DLD1 (cell line): ENCODE results near the gene TCF3.
"Not testable (repeated sequence)": the region's sequence is repeated elsewhere in the genome, so short reads cannot be mapped to it uniquely, and the experiment has no call there.

ENCODE experiments used
- in situ Hi-C: cut with HindIII; loops from 2 replicates; pipeline ENCODE4 v1.10.0; 2017; ENCODE audit warnings: low sequenced_read_pairs

Gene TCF3

GRCh38 chr19:1652471-1653299 is at the start of gene TCF3:
TCF3 (minus strand) TSS chr19:1652615; CDS start chr19:1650248, 2,367 bp downstream.
- in situ Hi-C loops = no loop called here

- in situ Hi-C loops = no loop called here
These were observed 48.6 kb upstream of the TCF3 start for GRCh38 chr19:1700733-1701663.

DNA sequence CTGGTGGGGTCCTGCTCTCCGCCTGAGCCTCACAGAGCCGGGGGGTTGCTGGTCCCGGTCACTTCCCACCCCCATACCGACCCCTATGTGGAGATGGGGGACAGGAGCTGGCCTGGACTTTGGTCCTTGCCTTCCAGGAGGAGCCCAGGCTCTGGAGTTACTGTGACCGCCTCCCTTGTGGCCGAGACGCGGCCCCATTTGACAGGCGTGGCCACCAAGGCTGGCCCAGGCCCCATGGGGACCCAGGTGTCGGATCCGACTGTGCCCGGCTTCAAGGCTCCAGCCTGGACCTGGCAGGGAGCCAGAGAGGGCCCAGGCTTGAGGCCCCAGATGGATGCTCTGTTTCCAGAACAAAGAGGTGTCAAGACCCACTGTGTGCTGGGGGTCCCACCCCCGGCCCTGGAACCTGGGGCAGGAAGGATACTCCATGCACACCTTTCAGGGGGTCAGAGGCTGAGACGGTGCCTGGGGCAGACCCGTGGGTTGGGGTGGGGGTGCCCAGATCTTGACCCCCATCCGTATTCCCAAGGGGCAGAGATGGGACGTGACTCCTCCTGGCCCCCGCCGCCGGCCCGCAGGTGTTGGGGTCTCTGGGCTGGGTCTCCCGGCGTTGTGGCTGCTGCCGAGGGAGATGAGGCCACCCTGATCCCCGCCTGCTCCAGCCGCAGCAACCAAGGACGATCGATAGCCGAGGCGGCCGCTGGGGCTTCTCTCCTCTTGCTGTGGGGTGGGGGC is 47.8 kb upstream of the TCF3 start:
- in situ Hi-C loops = no loop called here

DNA sequence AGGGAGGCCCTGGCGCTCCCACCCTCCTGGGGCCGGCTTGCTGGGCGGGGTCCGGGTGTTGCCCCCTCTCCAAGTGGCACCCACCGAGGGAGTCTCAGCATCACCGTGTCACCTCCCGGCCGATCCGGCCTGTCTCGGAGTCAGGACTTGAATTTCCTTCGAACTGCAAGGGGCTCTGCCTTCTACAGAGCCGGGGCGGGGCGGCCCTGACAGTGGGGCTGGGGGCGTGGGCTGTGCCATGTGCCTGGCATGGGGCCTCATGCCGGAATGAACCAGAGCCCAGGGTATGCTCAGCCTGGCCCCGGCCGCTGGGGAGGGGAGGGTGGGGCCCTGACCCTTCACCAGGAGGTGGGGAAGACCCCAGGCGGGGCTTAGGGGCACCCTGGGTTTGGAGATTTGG is 47.0 kb upstream of the TCF3 start:
- in situ Hi-C loops = no loop called here

GRCh38 chr19:1698636-1699035 is 46.2 kb upstream of the TCF3 start:
- in situ Hi-C loops = no loop called here

- in situ Hi-C loops = not testable (repeated sequence)
These were observed 43.1 kb upstream of the TCF3 start for GRCh38 chr19:1695481-1695880.

DNA sequence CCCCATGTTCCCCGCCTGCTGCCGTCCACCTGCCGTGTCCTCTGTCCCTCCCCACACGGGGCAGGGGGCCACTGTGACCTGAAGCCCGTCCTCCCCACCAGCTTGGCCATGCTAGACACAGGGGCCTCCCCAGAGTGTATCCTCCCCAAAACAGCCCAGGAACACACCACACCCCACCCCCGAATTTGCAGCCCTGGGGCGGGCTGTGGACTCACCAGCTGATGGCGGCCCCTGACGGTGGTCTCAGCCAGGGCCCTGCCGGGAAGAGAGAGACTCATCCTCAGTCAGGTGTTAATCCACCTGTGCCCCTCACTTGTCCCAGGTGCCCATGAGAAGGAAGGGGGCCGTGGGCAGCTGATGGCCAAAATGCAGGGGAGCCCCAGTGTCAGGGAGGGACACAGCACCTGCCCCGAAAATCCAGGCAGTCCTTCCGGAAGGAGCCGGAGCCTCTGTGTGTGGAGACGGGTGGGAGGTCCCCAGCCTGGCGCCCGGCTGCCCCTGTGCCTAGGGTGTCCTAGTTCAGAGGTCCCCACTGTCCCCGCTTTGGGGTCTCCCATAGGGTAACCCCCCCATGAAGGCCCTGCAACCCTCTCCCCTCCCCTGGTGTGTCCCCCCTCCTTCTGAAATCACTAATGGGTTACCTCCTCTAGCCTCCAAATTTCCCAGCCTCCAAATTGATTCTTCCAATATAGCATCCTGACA is 39.3 kb upstream of the TCF3 start:
- in situ Hi-C loops = no loop called here

- in situ Hi-C loops = no loop called here
These were observed 38.4 kb upstream of the TCF3 start for GRCh38 chr19:1690699-1691307.

GRCh38 chr19:1685785-1686184 is 33.4 kb upstream of the TCF3 start:
- in situ Hi-C loops = not testable (repeated sequence)

DNA sequence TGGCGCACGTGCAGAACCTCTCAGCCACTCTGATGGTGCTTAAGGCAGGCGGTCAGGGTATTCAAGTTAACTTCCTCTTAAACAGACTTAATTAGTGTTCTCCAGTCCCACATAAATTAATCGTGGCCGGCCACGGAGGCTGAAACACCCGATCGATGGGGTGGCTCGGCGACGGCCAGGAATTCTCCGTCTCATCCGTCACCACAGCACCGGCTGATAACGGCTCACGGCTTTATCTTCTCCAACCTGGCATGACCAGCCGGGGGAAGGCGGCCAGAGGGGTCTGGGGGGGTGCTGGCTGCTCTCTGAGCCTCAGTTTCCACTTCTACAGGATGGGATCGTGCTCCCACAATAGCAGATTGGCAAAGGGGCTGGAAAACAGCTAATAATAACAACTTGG is 32.6 kb upstream of the TCF3 start:
- in situ Hi-C loops = no loop called here

DNA sequence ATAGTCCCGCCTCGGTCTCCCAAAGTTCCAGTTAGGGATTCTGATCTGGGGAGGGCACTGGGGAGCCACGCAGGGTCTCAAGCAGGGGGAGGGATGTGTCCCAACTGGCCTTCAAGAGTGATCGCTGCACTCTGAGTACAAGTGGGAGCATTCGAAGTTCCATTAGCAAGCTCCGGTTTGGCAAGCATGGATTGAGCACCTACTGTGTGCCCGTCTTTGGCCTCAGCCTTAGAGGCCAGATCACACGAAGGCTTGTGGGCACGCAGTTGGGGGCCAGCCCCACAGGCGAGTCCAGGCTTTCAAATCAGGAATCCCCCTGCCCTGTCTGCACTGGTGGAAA is 32.1 kb upstream of the TCF3 start:
- in situ Hi-C loops = no loop called here

DNA sequence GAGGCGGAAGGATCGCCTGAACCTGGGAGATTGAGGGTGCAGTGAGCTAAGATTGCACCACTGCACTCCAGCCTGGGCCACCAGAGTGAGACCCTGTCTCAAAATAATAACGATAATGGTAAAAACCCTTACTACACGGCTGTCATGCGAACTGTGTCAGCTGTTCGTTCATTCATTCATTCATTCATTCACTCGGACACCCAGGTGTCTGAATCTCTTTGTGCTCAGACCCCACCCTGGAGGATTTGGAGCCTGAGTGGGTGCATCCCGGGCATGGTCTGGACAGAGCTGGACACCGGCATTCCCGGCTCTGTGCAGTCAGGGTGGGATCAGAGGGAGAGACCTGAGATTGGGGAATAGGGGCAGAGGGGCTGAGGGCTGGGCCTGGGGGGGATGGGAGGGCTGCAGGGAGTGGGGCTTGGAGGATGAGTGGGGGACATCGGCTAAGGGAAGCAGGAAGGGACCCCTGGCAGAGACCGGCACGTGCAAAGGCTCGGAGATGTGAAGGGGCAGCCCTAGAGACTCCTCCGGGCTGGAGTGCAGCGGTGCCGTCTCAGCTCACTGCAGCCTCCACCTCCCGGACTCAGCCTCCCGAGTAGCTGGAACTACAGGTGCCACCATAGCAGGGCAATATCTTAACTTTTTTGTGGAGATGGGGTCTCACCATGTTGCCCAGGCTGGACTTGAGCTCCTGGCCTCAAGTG is 31.6 kb upstream of the TCF3 start:
- in situ Hi-C loops = no loop called here

DNA sequence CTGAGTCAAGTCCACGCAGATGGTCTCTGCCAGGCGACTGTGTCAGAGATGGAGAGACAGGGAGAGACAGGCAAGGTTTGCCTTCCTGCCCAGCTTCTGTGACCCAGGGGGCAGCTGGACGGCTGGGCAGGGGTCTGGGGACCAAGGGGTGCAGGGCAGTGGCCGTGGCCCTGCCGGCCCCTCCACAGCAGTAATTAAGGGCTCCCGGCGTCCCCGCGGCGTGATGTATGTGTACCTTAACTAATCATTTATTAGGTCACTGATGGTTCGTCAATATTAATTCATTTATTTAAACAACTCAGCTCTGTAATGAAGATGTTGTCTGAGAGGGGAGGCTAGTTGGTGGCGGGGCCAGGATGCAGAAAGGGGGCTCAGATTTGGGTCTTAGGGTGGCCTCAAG is 28.6 kb upstream of the TCF3 start:
- in situ Hi-C loops = no loop called here

- in situ Hi-C loops = no loop called here
These were observed 25.7 kb upstream of the TCF3 start for GRCh38 chr19:1678073-1678472.

DNA sequence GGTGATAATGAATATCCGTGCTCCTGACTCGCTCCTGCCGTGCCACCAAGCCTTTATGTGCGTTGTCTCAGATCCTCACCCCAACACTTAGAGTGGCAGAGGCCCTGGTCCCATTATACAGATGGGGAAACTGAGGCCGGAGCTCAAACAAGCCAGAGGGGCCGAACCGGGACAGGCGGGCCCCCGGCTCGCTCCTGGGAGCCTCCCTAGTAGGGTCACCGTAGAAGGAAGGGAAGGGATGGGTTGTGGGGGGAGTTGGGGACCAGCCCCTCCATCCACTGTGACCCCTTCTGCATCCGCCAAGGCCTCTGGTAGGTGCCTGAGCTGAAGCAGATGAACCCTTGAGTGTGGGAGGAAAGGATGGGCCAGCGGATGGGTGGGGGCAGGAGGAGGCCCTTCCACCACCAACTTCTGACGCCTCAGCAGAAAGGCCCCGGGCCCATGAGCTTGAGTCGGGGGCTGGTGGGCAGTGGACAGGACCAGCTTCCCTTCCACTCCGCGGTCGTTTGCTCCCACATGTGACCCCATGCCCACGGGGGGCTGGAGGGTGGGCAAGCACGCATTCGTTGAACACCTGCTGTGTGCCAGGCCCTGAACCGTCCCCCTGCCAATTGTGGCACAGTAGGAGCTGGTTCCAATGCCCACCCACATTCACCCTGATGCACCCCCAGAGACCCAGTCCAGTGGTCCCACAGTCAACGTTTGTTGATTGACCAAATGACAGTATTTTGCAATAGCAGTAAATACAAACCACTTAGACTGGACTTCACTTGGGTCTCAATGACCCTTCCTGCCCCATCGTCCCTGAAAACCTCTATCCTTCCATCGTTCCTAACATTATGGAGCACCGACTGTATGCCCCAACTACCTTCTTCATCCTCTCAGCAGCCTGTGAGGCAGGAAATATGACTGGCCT is 24.2 kb upstream of the TCF3 start:
- in situ Hi-C loops = no loop called here

GRCh38 chr19:1675633-1676350 is 23.4 kb upstream of the TCF3 start:
- in situ Hi-C loops = no loop called here

GRCh38 chr19:1674293-1674679 is 21.9 kb upstream of the TCF3 start:
- in situ Hi-C loops = no loop called here
